Metanephros (tissue), 1 donor: ENCODE data around the gene RPRD2. TPM values are rescaled to one million over a fixed set of nuclear protein-coding genes. Genes with fewer than 3 reads are reported as not detected.

Source experiments
- total RNA-seq: library from RNA; depleted of rRNA; stranded (reverse); fragments of >200 nt; gene quantifications from one replicate; pipeline ENCODE4 v1.2.3, GENCODE V29; 2014

The RPRD2 gene
- 21.1 TPM for total RNA-seq

DNA sequence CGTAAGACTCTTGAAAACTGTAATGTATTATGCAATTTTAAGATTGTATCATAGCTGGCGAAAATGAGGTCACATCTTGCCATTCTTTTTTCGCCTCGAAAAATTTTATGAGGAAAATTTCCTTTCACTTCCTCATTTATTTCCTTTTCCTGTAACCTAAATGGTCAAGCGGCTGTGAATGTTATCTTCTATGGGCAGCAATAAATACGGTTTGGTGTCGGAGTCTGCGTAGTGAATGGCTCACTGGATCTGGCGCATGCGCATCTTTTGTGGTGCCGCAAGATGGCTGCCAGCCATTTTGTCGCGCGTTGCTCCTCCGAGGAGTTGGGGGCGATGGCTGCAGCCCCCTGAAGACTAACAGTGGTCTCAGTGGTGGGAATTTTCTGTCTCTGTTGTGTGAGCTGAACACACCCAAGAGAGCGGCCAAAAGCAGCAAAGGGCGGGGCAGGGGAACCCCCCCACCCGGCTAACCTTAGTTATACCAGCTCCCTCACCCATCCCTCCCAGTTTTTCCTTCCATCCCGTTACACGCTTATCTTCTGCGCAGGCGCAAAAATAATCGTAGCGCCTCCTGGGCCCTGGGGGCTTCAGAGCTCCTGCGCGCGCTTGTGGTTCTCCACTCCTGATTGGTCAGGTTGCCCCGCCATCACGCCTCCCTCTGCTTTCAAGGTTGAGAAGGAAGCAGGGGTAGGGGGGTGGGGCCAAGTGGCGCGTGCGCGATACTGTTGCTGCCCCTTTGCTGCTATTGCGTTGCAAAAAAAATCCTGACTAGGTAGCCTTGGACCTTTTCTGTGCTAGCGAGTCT lies at the start of gene RPRD2:
RPRD2 (plus strand) TSS at position 722 of the 805 bp plus-strand sequence. CDS start 568 bp downstream, outside the sequence.

DNA sequence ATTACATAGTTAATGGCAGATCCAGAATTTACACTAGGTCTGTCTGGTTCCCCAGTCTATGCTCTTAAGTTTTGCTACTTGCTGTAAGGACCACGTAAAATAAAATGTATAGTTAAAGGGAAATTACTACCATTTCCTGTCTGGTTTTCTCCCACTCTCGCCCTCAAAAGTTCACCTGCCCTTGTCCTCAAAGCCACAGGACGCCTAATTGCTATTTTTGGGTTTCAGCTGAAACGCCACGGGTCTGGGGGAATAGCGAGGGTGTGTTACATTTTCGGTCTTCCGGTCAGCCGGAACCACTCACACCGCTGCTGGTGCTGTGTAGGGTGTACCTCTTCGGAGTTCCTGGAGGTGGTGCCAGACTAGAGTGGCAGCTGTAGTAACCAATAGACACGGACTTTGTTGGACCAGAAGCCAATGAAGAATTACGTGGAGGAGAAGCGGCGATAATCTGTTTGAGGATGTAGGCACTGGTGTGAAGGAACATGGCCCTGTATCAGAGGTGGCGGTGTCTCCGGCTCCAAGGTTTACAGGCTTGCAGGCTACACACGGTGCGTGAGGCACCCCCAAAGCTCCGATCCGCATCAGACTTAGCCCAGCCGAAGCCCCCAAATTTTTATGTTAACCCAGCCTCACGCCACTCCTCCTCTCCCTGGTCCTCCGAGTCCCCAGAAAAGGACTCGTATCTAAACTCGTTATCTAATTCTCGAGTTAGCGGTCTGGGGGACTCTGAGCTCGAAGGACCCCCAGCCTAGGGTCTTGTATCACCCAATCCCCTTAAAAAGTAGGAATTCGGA lies 123.2 kb downstream of the RPRD2 start, which contains the start of gene TARS2:
TARS2 (plus strand) TSS at position 454 of the 797 bp plus-strand sequence; CDS start at position 486, 32 bp downstream.

DNA sequence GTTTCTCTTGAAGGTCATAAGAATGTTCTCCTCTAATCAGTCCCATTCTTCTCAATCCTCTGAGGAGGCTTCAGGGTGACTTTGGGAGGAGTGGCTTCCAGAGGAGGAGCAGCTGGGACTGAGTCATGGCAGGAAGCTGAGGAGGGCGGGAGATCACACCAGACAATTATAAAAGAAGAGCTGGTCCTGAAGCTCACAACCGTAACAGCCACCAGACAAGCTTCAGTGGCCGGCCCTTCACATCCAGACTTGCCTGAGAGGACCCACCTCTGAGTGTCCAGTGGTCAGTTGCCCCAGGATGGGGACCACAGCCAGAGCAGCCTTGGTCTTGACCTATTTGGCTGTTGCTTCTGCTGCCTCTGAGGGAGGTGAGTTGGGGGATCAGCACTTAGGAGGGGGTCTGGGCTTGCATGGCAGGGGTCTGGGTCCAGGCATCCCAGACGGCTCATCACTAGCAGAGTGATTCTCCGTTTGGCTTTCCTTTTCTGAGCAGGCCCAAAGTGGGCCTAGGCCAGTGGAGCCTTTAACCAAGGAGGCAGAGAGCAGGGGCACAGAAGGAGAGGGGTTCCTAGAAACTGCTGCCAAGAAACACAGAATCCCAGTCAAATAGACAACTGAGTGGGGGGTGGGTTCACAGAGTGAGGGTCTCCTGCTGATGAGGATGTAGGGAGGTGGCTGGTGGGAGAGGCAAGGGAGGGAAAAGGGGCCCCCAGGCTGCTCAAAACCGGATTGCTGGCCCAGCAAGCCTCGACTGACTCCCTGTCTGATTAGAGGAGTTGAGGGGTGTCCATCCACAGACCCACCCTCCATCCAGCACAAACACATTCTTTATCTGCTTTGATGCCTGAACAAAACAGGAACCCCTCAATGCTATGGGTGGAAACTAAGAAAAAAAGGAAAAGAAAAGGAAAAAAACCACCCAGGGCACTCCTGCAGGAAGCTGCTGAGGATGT lies 144.2 kb downstream of the RPRD2 start, which contains the start of gene ECM1:
ECM1 (plus strand) TSS at position 198 of the 953 bp plus-strand sequence; CDS start at position 299, 101 bp downstream.

DNA sequence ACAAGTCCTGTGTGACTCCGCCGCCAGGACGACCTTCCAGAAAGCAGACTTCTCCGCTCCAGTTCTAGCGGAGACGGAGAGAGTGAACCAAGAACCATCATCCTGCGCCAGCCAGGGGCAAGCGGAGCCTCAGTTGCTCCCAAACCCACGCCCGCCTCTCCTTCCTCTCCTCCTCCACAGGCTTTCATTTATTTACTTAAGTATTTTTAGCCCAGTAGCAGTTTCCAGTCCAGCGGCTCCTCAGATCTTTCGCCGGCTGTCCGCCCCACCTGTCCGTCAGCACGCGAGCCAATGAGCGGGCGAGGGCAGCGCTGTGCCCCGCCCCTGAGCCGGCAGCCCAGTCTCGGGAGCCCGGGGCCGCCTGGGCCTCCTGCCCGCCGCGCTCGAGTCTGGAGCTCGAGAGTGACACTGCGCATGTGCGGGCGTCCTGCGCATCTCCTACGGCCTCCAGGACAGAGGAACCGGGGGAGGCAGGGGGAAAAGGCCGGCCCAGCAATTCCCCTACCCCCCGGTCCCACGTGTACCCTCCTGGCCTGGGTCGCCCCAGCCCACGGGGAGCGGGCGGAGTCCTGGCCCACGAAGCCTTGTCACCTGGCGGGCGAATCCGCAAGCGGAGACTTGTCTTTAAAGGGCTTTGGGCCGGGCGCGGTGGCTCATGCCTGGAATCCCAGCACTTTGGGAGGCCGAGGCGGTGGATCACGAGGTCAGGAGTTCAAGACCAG lies 151.5 kb downstream of the RPRD2 start, which contains the start of gene FALEC:
FALEC (plus strand) TSS at position 425 of the 722 bp plus-strand sequence.

Other genes with a start within 250 kb of the RPRD2 start
- 44.3 TPM for gene PLEKHO1, start 214.2 kb upstream of the RPRD2 start, total RNA-seq
- 34.7 TPM for gene ANP32E, start 128.0 kb upstream of the RPRD2 start, total RNA-seq
- 2.3 TPM for gene CA14, start 106.4 kb upstream of the RPRD2 start, total RNA-seq
- 83.3 TPM for gene APH1A, start 95.1 kb upstream of the RPRD2 start, total RNA-seq
- gene C1orf54, start 91.4 kb upstream of the RPRD2 start, total RNA-seq = 23.9 TPM
- gene CIART, start 81.6 kb upstream of the RPRD2 start, total RNA-seq = 3.2 TPM
- 40.4 TPM for gene MRPS21, start 70.3 kb upstream of the RPRD2 start, total RNA-seq
- 48.1 TPM for gene PRPF3, start 42.6 kb upstream of the RPRD2 start, total RNA-seq
- gene TARS2, start 123.3 kb downstream of the RPRD2 start, total RNA-seq = 25.6 TPM
- gene ECM1, start 144.0 kb downstream of the RPRD2 start, total RNA-seq = 5.4 TPM
- not detected for gene FALEC, start 151.6 kb downstream of the RPRD2 start, total RNA-seq
- gene ADAMTSL4, start 185.3 kb downstream of the RPRD2 start, total RNA-seq = 28.2 TPM
- gene MCL1, start 215.5 kb downstream of the RPRD2 start, total RNA-seq = 158 TPM